PC-3 (cell line): ENCODE measurements around the gene FBXW5. TPM values are rescaled to one million over a fixed set of nuclear protein-coding genes. Genes with fewer than 3 reads are reported as not detected.

Experiments used
- ATAC-seq: fragments of 200-7000 bp; cut with Tn5 transposase; 2 replicates; pipeline ENCODE4 v1.9.1; 2020; ENCODE audit warnings: mild to moderate bottlenecking, moderate library complexity
- BruUV-seq: library from RNA; stranded (reverse); fragments of 400-500 nt; replicated peaks from 2 replicates; lab custom pipeline; 2021; lab: Mats Ljungman, UMichigan
- CTCF ChIA-PET: fragments of 300-600 bp; sonication (Branson Sonifier 250); formaldehyde crosslinking; loops from one replicate; lab custom pipeline; 2022; ENCODE audit warnings: antibody characterized with exemption; lab: Charles Lee
- POLR2A ChIA-PET: fragments of 300-600 bp; sonication (Branson Sonifier 250); formaldehyde crosslinking; loops from one replicate; lab custom pipeline; 2022; ENCODE audit warnings: antibody characterized with exemption; ENCODE audit not compliant: unreplicated experiment; lab: Charles Lee
- DNase-seq: peaks from one replicate; pipeline ENCODE4 v3.0.0-alpha.2; 2015
- H2AFZ ChIP-seq: fragments of 300-600 bp; sonication (generic); 2 replicates; pipeline ENCODE4 v1.6.0; 2016; ENCODE audit warnings: antibody characterized with exemption, low read length
- H3F3A ChIP-seq: fragments of 300-600 bp; sonication (generic); one replicate; pipeline ENCODE4 v1.6.0; 2017; ENCODE audit warnings: antibody characterized with exemption, low read length, control low read depth, mild to moderate bottlenecking; ENCODE audit not compliant: unreplicated experiment
- H3K27ac ChIP-seq: fragments of 300-600 bp; sonication (generic); 2 replicates; pipeline ENCODE4 v1.5.1; 2016; ENCODE audit warnings: mild to moderate bottlenecking, low read length
- H3K27me3 ChIP-seq: fragments of 300-600 bp; sonication (generic); 2 replicates; pipeline ENCODE4 v1.6.1; 2016; ENCODE audit warnings: low read length, mixed read lengths
- H3K36me3 ChIP-seq: fragments of 300-600 bp; sonication (generic); 2 replicates; pipeline ENCODE4 v1.6.1; 2016; ENCODE audit warnings: low read depth, mixed run types, low read length, mixed read lengths
- H3K4me1 ChIP-seq: fragments of 300-600 bp; sonication (generic); 2 replicates; pipeline ENCODE4 v1.5.1; 2016; ENCODE audit warnings: low read length; ENCODE audit not compliant: insufficient read depth
- H3K4me2 ChIP-seq: fragments of 300-600 bp; sonication (generic); 2 replicates; pipeline ENCODE4 v1.6.0; 2016; ENCODE audit warnings: low read length
- H3K4me3 ChIP-seq: fragments of 300-600 bp; sonication (generic); 2 replicates; pipeline ENCODE4 v1.5.1; 2016; ENCODE audit warnings: mild to moderate bottlenecking, low read length, mixed read lengths
- H3K79me2 ChIP-seq: fragments of 300-600 bp; sonication (generic); 2 replicates; pipeline ENCODE4 v1.6.1; 2017; ENCODE audit warnings: low read length, mixed read lengths
- H3K9ac ChIP-seq: fragments of 300-600 bp; sonication (generic); 2 replicates; pipeline ENCODE4 v1.6.0; 2016; ENCODE audit warnings: mild to moderate bottlenecking, low read length
- H3K9me2 ChIP-seq: fragments of 300-600 bp; sonication (generic); replicated peaks from 2 replicates; pipeline ENCODE4 v1.6.1; 2016; ENCODE audit warnings: mixed run types, low read length, mixed read lengths
- H3K9me3 ChIP-seq: fragments of 300-600 bp; sonication (generic); 2 replicates; pipeline ENCODE4 v1.6.1; 2016; ENCODE audit warnings: low read length, mixed read lengths
- H4K20me1 ChIP-seq: fragments of 300-600 bp; sonication (generic); 2 replicates; pipeline ENCODE4 v1.6.1; 2016; ENCODE audit warnings: low read length, mixed read lengths
- CTCF ChIP-seq: fragments of 300-600 bp; sonication (generic); conservative IDR thresholded peaks from 2 replicates; pipeline ENCODE4 v1.5.1; 2017; ENCODE audit warnings: antibody characterized with exemption, low read depth, mild to moderate bottlenecking, low read length
- EZH2 ChIP-seq: fragments of 300-600 bp; sonication (generic); IDR thresholded peaks from one replicate; pipeline ENCODE4 v1.6.1; 2017; ENCODE audit warnings: antibody characterized with exemption, mild to moderate bottlenecking, low read length; ENCODE audit not compliant: unreplicated experiment
- EZH2phosphoT487 ChIP-seq: fragments of 300-600 bp; sonication (generic); IDR thresholded peaks from 2 replicates; pipeline ENCODE4 v1.6.1; 2018; ENCODE audit warnings: mild to moderate bottlenecking, antibody characterized with exemption, low read length, borderline replicate concordance
- intact Hi-C: fragments of 100-400 bp; cut with micrococcal nuclease; formaldehyde crosslinking; loops from 2 replicates; pipeline ENCODE4 v1.9.0; 2023
- total RNA-seq: library from RNA; depleted of rRNA; stranded (reverse); fragments of >200 nt; gene quantifications from 2 replicates; pipeline ENCODE4 v1.2.3, GENCODE V29; 2014

The FBXW5 gene
- total RNA-seq, 1 experiment from 2014 or later, result 138 TPM

- TF ChIP-seq EZH2phosphoT487, result no peak
- no peak for TF ChIP-seq CTCF
- TF ChIP-seq EZH2, result no peak
- H4K20me1 ChIP-seq, result no peaks in the 10 kb centered on the region
- H3K27me3 ChIP-seq, result no peaks in the 10 kb centered on the region
- no peaks in the 10 kb centered on the region for H3K9me2 ChIP-seq
- no peak overlapping the region for H3K27ac ChIP-seq
- ChIA-PET POLR2A (no interaction called here), CTCF (no interaction called here)
- no peak for ATAC-seq
- no peak for DNase-seq
- no peaks in the 10 kb centered on the region for H3F3A ChIP-seq
- no peak overlapping the region for H3K4me3 ChIP-seq
- H2AFZ ChIP-seq, result no peak overlapping the region
- H3K36me3 ChIP-seq, result peaks cover 5% of the 10 kb centered on the region; the same call in 1 of the 2 replicates
- no peak overlapping the region for H3K4me2 ChIP-seq
- no peak overlapping the region for H3K9ac ChIP-seq
- intact Hi-C loops, result no loop called here
- H3K4me1 ChIP-seq, result peaks cover 8% of the 10 kb centered on the region
- 0 out of 2 replicates have a peak, but pooled peaks cover 6% of the 10 kb centered on the region for H3K79me2 ChIP-seq
- no TSS peak for BruUV-seq
- H3K9me3 ChIP-seq, result no peaks in the 10 kb centered on the region
Measured at GRCh38 chr9:136907011-136907914, 37.3 kb downstream of the FBXW5 start.

DNA sequence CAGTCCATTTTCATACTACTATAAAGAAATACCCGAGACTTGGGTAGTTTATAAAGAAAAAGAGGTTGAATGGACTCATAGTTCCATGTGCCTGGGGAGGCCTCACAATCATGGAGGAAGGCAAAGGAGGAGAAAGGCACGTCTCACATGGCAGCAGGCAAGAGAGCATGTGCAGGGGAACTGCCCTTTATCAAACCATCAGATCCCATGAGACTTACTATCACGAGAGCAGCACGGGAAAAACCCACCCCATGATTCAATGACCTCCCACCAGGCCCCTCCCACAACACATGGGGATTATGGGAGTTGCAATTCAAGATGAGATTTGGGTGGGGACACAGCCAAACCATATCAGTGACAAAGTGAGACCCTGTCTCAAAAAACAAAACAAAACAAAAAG lies 38.3 kb downstream of the FBXW5 start:
- Histone ChIP-seq H3K27ac (no peak overlapping the region), H3K9ac (no peak overlapping the region), H3K79me2 (0 out of 2 replicates have a peak, but pooled peaks cover 6% of the 10 kb centered on the region), H3K4me2 (no peak overlapping the region), H3K4me3 (no peak overlapping the region), H3K9me2 (no peaks in the 10 kb centered on the region), H3K9me3 (no peaks in the 10 kb centered on the region), H3F3A (no peaks in the 10 kb centered on the region), H3K27me3 (no peaks in the 10 kb centered on the region), H3K36me3 (peaks cover 5% of the 10 kb centered on the region; the same call in 1 of the 2 replicates), H2AFZ (no peak overlapping the region), H4K20me1 (no peaks in the 10 kb centered on the region), H3K4me1 (peaks cover 18% of the 10 kb centered on the region)
- intact Hi-C loops, result no loop called here
- ATAC-seq (no peak), DNase-seq (no peak)
- TF ChIP-seq EZH2, result no peak
- no peak for TF ChIP-seq EZH2phosphoT487
- TF ChIP-seq CTCF, result no peak
- ChIA-PET CTCF (no interaction called here), POLR2A (no interaction called here)
- BruUV-seq, result no TSS peak
